GM21619 (cell line): Measurements from ENCODE around the gene SAMD4B.
"Not testable (repeated sequence)": the region's sequence is repeated elsewhere in the genome, so short reads cannot be mapped to it uniquely, and the experiment has no call there.

ENCODE experiments used
- ATAC-seq: cut with Tn5 transposase; IDR thresholded peaks from one replicate; pipeline ENCODE4 v1.9.1; 2021; ENCODE audit not compliant: unreplicated experiment

Gene SAMD4B

DNA sequence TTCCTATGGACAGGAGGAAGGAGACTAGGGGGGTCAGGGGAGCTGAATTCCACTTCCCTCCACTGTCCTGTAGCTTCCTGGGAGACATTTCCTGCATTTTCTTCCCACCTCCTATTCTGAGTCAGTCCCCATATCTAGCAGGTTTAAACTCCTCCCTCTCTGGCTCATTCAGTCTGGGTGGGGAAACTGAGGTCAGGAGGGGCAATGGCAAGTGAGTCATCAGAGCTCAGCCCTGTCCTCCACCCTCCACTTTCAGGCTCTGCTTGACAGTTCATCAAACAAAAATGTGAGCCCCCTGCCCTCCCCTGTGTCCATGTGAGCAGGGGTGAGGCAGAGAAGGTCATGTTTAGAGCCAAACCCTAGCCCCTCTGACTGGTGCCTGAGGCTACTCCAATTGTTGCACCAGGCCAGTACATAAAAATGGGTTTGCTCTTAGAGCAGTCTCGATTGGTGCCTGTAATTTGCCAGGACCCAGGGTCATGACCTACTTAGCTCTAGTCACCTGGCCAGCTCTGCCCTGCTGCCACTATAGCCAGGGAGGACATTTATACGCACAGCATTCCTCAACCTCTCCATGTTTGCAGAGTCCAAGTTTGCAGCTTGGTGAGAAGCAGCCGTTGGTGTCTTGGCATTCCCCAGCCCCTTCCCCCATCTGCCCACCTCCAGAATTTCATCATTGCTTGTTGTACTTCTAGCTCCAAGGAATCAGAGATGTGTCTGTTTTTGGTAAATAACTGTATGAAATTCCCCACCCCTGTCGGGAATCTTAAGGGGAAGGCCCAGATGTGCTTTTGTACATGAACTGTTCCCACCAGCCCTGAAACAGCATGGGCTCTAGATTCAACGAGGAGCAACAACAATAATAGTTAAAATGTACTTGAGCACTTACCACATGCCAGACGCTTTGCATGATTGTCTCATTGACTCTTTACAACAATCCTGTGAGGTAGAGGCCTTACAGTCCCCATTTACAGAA lies 20.7 kb downstream of the SAMD4B start:
- ATAC-seq, result no peak

DNA sequence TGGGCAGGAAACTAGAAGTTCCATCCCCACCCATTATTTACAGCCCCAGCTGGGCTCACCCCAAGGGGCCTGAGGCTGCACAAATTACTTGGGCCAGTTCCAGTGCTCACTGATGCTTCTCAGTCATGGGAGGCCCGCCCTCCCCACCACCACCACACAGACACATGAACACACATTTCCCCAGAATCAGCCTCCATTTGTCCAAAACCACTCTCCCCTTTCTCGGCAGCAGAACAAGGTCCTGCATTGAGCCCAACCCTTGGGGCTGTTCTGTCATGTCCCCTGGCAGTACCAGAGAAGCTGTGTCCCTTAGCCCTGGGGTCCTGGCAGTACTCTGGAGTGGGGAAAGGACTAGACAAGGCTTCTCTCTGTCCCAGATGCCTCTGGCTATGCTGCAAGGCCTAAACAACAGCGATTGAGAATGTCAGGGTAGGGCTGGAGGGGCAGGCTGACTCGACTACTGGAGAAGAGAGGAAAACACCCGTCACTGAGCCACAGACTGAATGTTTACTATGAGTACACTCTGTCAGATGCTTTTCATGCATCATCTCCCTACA lies 21.8 kb downstream of the SAMD4B start:
- no peak for ATAC-seq

DNA sequence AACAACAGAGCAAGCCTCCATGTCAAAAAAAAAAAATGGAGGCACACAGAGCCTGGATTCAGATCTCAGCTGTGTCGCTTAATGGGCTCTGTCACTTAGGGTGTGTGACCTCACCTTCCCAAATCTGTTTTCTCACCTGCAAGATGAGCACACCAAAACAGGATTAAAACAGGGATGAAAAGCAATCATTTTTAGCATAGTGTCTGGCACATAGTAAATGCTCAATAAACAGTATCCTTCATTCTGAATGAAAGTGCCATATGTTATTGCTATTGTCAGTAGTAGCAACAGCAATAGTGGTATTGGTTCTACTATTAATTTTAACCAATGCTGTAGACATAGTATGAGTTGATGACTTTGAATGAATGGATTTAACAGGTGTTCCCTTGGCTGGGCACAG lies 23.3 kb downstream of the SAMD4B start:
- no peak for ATAC-seq

DNA sequence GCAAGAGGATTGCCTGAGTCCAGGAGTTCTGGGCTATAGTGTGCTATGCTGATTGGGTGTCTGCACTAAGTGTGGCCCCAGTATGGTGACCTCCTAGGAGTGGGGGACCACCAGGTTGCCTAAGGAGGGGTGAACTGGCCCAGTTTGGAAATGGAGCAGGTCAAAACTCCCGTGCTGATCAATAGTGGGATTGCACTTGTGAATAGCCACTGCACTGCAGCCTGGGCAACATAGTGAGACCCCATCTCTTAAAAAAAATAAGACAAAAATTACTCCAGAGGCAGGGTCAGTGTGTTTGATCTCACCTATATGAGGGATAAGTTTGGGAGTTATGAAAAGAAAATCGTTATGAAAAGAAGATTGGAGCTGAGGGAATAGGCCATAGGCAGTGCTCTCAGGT lies 27.0 kb downstream of the SAMD4B start:
- no peak for ATAC-seq

DNA sequence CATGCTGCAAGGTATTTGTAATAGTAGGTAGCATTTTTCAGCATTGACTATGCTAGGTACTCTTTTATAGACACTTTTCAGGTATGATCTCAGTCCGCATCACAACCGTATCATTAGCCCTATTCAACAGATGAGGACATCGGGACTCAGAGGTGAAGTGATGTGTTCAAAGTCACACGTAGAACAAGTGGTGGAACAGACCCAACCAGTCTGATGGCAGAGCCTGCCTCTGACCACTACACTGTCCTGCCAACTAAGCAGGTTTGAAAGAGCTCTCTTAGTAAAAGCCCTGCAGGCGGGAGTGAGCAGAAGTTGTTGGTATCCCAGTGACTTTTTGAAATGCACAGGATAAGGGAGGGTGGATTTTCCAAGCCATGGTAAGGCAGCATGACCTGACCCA lies 28.5 kb downstream of the SAMD4B start:
- ATAC-seq, result no peak

DNA sequence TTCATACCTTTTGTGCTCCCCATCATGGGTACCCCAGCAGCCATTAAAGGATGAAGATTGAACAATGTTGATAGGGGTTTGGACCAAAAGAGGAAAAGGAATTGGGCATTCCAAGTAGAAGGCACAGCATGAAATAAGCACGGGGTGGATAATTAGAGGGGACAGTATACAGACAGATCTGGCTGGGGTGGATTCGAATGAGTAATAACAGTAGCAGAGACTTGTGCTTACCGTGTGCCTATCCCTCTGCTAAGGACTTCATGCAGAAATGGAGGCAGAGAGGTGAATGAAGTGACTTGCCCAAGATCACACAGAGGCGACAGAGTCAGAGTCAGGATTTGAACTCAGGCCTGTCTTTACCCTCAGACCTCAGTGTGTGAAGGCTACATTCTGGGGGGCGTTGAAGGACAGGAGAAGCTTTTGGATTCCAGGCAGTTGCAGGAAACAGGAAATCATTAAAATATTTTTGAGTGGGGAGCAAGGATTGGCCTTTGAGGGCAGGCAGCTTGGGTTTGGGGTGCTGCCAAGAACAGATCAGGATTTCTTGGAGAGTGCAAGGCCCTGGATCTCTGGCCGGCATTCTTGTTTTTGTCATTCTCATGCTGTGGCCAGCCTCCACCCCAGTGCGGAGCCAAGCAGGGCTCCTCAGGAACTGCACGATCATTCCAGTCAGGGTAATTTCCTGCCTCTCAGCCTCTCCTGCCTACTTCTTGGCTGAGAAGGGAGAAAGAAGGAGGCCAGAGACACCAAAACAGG lies 30.0 kb downstream of the SAMD4B start:
- ATAC-seq, result no peak

DNA sequence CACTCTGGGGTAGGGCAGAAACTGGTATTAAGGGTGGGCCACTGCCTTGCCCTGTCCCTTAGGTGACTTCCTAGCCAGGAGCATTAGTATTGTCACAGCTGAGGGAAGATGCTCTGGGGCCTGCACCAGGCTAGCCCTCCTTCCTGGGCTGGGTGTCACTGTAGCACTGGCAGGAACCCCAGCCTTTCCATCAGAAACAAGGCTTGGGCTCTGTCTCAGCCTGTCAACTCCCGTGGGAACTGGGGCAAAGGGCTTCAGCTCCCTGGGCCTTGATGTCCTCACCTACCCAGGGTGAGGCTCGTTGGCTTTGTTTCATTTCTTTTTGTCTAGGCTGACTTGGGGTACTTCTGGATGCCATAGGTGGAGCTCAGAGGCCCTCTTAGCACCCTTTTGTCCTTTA lies 30.7 kb downstream of the SAMD4B start:
- no peak for ATAC-seq

DNA sequence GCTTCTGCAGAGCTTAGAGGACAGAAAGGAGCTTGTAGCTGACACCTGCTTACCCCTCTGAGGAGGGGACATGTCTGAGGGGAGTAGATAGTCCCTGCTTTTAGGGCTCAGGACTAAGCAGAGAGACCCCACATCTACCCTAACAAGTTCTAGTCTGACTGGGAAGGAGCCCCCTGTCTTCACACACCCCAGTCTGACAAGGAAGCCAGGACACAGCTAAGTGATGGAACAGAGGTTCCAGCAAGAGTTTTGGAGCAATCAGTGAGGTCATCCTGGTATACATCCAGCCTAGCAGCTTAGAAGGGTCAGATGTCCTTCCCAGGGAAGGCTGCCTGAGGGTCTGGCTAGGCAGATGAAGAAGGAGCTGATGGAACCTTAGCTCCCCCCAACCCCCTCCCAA lies 33.7 kb downstream of the SAMD4B start:
- no peak for ATAC-seq

DNA sequence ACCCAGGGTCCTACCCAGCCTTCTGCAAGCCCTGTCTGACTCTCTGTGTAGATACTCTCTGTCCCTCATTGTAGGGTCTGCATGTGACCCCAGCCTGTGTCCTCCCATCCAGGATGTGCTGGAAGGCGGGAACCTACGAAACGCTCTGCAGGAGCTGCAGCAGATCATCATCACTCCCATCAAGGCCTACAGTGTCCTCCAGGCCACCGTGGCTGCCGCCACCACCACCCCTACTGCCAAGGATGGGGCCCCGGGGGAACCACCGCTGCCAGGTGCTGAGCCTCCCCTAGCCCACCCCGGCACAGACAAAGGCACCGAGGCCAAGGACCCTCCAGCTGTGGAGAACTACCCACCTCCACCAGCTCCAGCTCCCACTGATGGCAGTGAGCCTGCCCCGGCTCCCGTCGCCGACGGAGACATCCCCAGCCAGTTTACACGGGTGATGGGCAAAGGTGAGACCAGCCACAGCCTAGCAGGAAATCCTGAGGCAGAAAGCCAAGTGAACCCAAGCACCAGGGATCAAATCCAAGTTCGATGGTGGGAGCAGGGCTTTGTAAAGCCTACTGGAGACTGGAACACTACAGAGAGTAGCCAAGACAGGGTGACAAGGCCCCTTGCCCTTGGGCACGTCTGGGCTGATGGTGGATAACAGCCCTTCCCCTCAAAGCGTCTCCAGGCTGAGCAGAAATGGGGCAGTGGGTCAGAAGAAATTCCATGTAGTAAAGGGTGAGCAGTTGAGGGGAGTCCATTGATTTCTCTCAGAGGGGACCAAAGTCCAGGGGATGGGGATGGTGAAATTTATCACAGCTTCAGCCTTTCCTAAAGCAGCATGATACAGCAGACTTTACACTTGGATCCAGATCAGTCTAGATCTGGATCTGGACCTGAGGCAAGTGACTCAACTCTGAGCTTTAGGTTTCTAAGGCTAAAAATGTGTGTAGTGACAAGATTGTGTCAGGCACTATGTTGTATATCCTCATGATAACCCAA lies 35.4 kb downstream of the SAMD4B start:
- no peak for ATAC-seq

DNA sequence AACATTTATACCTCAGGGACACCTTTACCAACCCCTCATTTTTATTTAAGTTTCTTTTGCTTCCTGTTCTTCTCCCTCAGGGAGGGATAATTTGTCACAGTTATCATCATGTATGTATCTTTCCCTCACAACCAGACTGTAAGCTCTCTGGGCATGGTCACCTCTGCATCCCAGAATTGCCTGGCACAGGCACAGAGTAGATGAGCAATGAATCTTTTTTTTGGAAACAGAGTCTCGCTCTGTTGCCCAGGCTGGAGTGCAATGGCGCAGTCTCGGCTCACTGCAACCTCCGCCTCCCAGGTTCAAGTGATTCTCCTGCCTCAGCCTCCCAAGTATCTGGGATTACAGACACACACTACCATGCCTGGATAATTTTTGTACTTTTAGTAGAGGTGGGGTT lies 37.1 kb downstream of the SAMD4B start:
- not testable (repeated sequence) for ATAC-seq

DNA sequence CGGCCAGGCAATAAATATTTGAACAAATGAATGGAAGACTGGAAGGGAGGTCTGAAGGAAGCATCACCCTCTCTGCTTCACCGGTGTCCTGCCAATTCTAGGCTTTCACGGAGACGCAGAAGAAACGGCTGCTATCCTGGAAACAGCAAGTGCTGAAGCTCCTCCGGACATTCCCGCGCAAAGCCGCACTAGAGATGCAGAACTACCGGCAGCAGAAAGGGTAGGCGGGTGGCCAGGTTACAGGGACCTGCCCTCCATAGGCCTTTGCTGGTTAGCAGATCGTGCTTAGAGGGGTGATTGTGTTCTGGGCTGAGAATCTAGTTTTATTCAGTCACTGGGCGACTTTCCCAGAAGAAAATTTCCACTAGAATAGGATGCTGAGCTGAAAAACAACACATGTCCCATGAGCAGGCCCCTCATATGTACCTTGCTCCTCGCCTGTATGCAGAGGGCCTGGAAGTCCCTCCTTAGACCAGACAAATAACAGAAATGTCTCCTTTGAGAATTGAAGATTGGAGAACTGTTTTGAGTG lies 37.7 kb downstream of the SAMD4B start:
- ATAC-seq, result no peak

DNA sequence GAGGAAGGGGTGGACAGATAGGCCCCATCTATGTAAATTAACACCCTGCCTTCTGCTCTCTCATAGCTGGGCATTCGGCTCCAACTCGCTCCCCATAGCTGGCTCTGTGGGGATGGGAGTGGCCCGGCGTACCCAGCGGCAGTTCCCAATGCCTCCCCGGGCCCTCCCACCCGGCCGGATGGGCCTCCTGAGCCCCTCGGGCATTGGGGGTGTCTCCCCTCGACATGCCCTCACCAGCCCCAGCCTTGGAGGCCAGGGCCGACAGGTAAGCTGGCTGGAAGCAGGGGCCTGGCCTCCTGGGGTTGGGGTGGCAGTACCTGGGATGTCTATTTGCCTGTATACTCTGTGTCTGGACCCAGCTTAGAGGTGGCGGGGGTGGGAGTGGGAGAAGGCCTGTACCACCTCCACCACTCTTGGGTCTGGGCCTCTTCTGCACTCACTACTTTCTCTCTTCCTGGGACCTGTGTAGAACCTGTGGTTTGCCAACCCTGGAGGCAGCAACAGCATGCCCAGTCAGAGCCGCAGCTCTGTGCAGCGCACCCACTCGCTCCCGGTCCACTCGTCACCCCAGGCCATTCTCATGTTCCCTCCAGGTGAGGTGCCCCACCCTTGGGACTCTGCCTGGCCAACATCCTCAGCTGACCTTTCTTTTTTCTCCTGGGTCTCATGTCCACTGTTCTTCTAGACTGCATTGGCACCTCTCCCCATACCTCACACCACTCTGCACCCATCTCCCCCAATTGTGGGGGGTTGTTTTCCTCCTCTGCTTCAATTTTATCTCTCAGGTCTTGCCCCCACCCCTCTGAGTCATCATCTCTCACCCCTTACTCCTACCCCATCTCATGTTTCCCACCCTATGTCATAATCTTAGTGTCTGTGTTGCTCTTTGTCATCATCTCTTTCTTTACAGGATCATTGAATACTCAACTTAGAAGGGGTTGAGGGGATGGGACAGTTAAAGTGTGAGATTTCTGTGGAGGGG lies 38.6 kb downstream of the SAMD4B start:
- no peak for ATAC-seq

DNA sequence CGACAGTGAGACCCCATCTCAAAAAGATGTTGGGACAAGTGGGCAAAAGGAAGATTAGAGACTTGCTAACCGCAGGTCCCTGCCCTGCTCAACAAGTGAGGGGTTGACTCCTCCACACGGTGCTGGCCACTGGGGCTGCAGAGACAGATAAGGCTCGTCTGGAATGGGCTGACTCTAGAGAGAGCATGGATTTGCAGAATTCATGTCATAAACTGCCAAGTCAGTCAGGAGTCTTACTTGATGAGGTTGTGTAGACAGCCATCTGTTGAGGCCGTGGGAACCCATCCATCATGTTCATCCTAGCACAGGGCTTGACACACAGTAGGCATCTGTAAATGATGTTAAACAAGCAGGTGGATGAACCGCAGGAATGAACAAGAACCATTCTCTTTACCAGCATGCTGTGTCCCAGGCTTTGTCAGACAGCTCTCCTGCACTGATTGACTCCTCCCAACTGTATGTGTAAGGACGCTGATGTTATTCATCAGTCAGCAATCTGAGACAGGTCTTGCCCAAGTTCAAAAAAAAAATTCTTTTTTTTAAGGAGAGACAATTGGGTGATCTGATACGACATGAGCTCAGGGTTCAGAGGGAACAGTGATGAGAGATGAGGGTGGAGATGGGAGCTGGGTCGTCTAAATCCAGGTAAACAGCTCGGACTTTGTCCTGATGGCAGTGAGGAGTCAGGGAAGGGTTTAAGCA lies 39.8 kb downstream of the SAMD4B start:
- ATAC-seq, result no peak

DNA sequence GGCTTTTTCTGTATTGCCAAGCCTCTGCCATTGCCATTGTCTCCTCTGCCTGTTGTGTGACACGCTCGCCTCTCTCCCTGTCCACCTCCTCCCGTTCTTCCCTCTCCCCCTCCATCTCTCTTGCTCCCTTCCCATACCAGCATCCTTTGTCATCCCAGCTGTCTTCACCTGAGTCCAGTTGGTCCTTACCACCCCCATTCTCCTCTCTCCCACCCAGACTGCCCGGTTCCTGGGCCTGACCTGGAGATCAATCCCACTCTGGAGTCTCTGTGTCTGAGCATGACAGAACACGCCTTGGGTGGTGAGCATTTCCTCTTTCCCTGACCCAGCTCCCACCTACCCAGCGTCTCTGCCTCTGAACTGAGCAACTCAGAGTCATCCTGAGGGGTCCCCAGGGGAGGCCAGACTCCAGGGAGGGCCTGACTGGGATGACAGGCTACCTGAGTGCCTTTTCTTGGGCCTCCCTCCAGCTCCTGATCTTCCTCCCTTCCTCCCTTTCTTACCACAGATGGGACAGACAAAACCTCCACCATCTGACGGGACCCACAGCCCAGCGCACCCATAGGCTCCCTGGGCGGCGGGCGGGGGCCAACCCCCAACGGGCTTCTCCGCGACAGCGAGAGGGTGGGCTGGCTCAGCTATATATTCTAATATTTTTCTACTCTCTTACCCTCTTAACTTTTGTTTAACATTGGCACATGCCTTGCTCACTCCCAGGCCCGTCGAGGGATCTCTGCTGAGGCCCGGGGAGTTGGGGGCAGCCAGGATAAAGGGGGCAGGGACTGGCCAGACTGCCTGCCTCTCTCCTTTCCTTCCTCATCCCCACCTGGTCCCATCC lies 41.0 kb downstream of the SAMD4B start:
- ATAC-seq, result no peak

DNA sequence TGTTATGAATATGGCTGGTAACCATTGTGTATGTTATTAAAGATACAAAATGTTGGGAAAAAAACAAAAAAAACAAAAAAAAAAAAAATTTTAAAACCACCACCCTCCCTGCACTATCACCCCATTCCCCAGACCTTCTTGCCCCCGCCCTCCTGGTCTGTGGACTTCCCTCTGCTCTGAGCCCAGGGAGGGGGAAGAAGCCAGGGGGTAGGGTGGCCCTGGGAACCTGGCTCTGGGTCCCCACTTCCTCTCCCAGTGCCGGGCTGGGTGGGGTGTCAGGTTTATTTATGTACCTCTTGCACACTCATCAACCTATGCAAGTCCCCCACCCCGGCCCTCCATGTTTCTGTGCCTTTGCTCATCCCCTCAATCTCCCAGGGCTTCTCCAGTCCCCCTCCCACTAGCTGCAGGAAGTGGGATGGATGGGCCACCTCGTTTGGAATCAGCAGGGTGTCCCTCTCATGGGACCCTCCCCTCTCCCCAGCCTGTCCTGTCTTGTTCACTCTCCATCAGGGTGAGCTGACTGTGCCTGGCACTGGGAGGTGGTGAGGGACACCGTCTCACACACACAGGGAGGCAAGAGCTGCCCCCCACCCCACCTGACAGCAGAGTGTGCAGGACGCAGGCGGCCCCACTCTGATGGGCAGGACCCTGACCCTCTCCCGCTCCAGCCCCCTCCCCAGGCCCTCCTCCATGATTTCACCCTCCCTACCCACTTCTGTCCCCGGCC lies 42.8 kb downstream of the SAMD4B start:
- no peak for ATAC-seq

DNA sequence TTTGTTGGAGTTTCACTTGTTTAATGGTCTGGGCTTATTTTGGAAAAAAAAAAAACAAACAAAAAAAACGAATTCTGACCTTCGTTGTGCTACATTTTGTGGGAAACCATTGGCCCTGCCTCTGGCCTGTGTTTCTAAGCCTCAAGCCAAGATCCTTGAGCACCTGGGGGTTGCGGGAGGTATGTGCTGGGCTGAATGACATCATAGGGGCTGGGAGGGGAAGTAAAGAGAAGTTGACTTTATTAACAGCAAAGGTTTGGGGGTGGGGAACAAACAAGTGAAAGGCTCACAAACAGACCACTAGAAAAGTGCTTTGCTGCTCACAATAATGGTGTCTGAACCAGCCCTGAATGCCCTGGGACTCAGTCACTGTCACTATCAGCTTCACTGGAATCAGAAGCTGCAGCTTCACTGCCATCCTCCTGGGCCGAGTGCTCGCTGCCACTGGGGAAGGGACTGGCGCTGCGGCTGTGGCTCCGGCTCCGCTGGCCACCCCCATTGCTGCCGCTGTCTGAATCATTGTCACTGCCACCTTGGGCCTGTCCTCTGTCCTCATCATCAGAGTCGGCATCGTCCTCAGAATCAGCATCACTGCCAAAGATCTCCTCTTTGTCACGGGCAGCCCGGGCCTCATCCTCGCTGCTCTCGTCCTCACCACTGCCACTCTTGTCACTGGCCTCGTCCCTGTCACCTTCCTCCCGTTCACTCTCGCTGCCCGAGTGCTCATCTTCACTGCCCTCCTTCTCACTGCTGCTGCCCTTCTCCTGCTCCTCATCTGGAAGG lies 43.6 kb downstream of the SAMD4B start:
- ATAC-seq, result no peak
